T-cell (primary cell): ENCODE data around the gene DNAH11. TPM values are rescaled to one million over a fixed set of nuclear protein-coding genes. Genes with fewer than 3 reads are reported as not detected.
A peak's percentile ranks its signal among the peaks of the same experiment; 100 is the strongest.

Source experiments
- ATAC-seq, 4 experiments: fragments of 200-7000 bp in 3 of 4; fragments of 150-1000 bp in 1 of 4; cut with Tn5 transposase; replicated peaks in 1 of 4; 1 replicate in 3 of 4; 2 replicates in 1 of 4; pipeline ENCODE4 v1.10.0; 2021; ENCODE audit warnings: moderate library complexity in 3 of 4, mild to moderate bottlenecking in 2 of 4, moderate number of reproducible peaks in 1 of 4
- CTCF ChIA-PET, 2 donors: fragments of 300-600 bp; sonication (Branson Sonifier 250); formaldehyde crosslinking; loops; one replicate each; lab custom pipeline; 2022; ENCODE audit warnings: antibody characterized with exemption in 2 of 2; lab: Charles Lee
- POLR2A ChIA-PET, 2 donors: fragments of 300-600 bp; sonication (Branson Sonifier 250); formaldehyde crosslinking; loops; one replicate each; lab custom pipeline; 2022; ENCODE audit warnings: antibody characterized with exemption in 2 of 2; lab: Charles Lee
- DNase-seq, 35 experiments: peaks; one replicate each; pipeline versions ENCODE4 v3.0.0 to v3.0.0-alpha.2; 2013 to 2023
- H3K27ac ChIP-seq: one replicate; pipeline ENCODE4 v1.5.1; 2013; ENCODE audit warnings: low read length
- H3K27me3 ChIP-seq, 2 experiments: replicated peaks in 1 of 2; 1 replicate in 1 of 2; 2 replicates in 1 of 2; pipeline versions ENCODE4 v1.6.1 to v1.7.0; 2013; ENCODE audit warnings: low read length in 1 of 2, mixed read lengths in 1 of 2; ENCODE audit not compliant: control insufficient read depth in 2 of 2, insufficient read depth in 2 of 2; ENCODE audit errors: extremely low read depth in 1 of 2
- H3K36me3 ChIP-seq, 2 donors: 1 replicate in 1 of 2; 2 replicates in 1 of 2; pipeline versions ENCODE4 v1.6.1 to v1.7.0; 2013; ENCODE audit warnings: low read length in 1 of 2; ENCODE audit not compliant: control insufficient read depth in 2 of 2, insufficient read depth in 1 of 2; ENCODE audit errors: extremely low read depth in 1 of 2
- H3K4me1 ChIP-seq, 2 experiments: 1 replicate in 1 of 2; 2 replicates in 1 of 2; pipeline versions ENCODE4 v1.6.1 to v1.7.0; 2013; ENCODE audit warnings: low read length in 2 of 2, mixed read lengths in 1 of 2; ENCODE audit not compliant: insufficient read depth in 2 of 2, control insufficient read depth in 1 of 2; ENCODE audit errors: extremely low read depth in 1 of 2
- H3K4me3 ChIP-seq, 2 donors: 1 replicate in 1 of 2; 2 replicates in 1 of 2; pipeline versions ENCODE4 v1.5.1 to v1.7.0; 2013; ENCODE audit warnings: mild to moderate bottlenecking in 2 of 2, low read length in 1 of 2, moderate library complexity in 1 of 2; ENCODE audit not compliant: control insufficient read depth in 1 of 2; ENCODE audit errors: extremely low read depth in 1 of 2
- H3K9me3 ChIP-seq: 2 replicates; pipeline ENCODE4 v1.7.0; 2013
- H3K27ac Mint-ChIP-seq, 2 donors: one replicate each; pipeline ENCODE4 v1.8.0; 2020 to 2021; ENCODE audit warnings: mild to moderate bottlenecking in 2 of 2, mixed read lengths in 2 of 2
- H3K27me3 Mint-ChIP-seq, 2 donors: one replicate each; pipeline ENCODE4 v1.8.0; 2021 to 2022; ENCODE audit warnings: mixed read lengths in 2 of 2
- H3K36me3 Mint-ChIP-seq: one replicate; pipeline ENCODE4 v1.8.0; 2021; ENCODE audit warnings: mixed read lengths
- H3K4me1 Mint-ChIP-seq, 3 donors: one replicate each; pipeline ENCODE4 v1.8.0; 2020 to 2022; ENCODE audit warnings: mixed read lengths in 3 of 3, mild to moderate bottlenecking in 1 of 3
- H3K4me3 Mint-ChIP-seq, 3 donors: one replicate each; pipeline ENCODE4 v1.8.0; 2020 to 2022; ENCODE audit warnings: mild to moderate bottlenecking in 3 of 3, mixed read lengths in 3 of 3, moderate library complexity in 3 of 3
- H3K9me3 Mint-ChIP-seq, 3 donors: one replicate each; pipeline ENCODE4 v1.8.0; 2020 to 2022; ENCODE audit warnings: mixed read lengths in 3 of 3
- WGBS: methylation state at CpG from one replicate; pipeline ENCODE4 v1.1.5; 2013; ENCODE audit warnings: missing lambda C conversion rate; ENCODE audit not compliant: insufficient coverage; 5-methylcytosine and 5-hydroxymethylcytosine counted together
- total RNA-seq, 35 experiments: library from RNA in 6 of 35; stranded (reverse) in 6 of 35; fragments of 120-200 nt in 1 of 35; gene quantifications; one replicate each; pipeline versions ENCODE4 v1.2.1 to v1.2.4 and lab custom pipeline; 2013 to 2026

DNAH11 gene
- total RNA-seq, 5 donors from 2014 or later (not counting 1 experiment from before 2014, with no cell fraction given), result 0.06 to 0.83 (median 0.35) TPM

- WGBS, result no CpG with 5 or more reads among the region's 2 CpGs
- H3K27ac Mint-ChIP-seq, result peak overlapping the region; percentile 23 to 71
- no peaks in the 10 kb centered on the region for H3K9me3 Mint-ChIP-seq
- H3K36me3 Mint-ChIP-seq, result no peaks in the 10 kb centered on the region
- Histone ChIP-seq H3K9me3 (no peaks in the 10 kb centered on the region), H3K27me3 (peaks cover 0 to 3% of the 10 kb centered on the region in 2 experiments), H3K4me1 (peaks cover 18 to 27% of the 10 kb centered on the region in 2 experiments), H3K27ac (no peak overlapping the region), H3K4me3 (no peak overlapping the region), H3K36me3 (no peaks in the 10 kb centered on the region)
- DNase-seq, result no peak
- POLR2A ChIA-PET, result no interaction called here
- peaks cover 32 to 45% (median 38%) of the 10 kb centered on the region in 3 donors for H3K4me1 Mint-ChIP-seq
- no peaks in the 10 kb centered on the region for H3K27me3 Mint-ChIP-seq
- no peak overlapping the region for H3K4me3 Mint-ChIP-seq
- no peak for ATAC-seq
- CTCF ChIA-PET, result no interaction called here
These were observed 405.1 kb downstream of the DNAH11 start for GRCh38 chr7:21947946-21948345.

DNA sequence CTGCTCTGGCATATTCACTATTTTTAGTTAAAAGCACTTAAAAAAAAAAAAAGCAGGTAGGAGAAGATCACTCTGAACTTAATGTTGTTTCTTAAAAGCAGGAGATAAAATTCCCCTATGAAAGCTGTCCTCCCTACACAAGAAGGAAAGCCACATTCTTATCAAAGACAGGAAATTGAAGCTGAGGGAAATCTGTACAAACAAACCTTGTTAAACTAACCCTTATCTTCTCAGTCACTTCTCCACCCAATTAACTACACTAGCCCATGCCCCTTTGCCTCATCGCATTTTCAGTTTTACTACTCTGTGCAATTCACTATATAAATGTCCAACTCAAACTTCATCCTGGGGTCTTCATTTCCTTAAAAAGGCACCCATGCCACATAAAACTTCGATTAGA, 405.5 kb downstream of the DNAH11 start:
- Histone ChIP-seq H3K36me3 (no peaks in the 10 kb centered on the region), H3K4me1 (peaks cover 16 to 25% of the 10 kb centered on the region in 2 experiments), H3K9me3 (no peaks in the 10 kb centered on the region), H3K27ac (no peak overlapping the region), H3K27me3 (peaks cover 0 to 3% of the 10 kb centered on the region in 2 experiments), H3K4me3 (no peak overlapping the region)
- H3K4me1 Mint-ChIP-seq, result peaks cover 28 to 41% (median 33%) of the 10 kb centered on the region in 3 donors
- no peak overlapping the region for H3K4me3 Mint-ChIP-seq
- H3K27ac Mint-ChIP-seq, result peak overlapping the region; percentile 12 to 23
- H3K36me3 Mint-ChIP-seq, result no peaks in the 10 kb centered on the region
- 90% methylated on average over 1 of the region's 2 CpGs for WGBS
- H3K27me3 Mint-ChIP-seq, result no peaks in the 10 kb centered on the region
- DNase-seq (no peak), ATAC-seq (no peak)
- ChIA-PET POLR2A (no interaction called here), CTCF (no interaction called here)
- H3K9me3 Mint-ChIP-seq, result no peaks in the 10 kb centered on the region

DNA sequence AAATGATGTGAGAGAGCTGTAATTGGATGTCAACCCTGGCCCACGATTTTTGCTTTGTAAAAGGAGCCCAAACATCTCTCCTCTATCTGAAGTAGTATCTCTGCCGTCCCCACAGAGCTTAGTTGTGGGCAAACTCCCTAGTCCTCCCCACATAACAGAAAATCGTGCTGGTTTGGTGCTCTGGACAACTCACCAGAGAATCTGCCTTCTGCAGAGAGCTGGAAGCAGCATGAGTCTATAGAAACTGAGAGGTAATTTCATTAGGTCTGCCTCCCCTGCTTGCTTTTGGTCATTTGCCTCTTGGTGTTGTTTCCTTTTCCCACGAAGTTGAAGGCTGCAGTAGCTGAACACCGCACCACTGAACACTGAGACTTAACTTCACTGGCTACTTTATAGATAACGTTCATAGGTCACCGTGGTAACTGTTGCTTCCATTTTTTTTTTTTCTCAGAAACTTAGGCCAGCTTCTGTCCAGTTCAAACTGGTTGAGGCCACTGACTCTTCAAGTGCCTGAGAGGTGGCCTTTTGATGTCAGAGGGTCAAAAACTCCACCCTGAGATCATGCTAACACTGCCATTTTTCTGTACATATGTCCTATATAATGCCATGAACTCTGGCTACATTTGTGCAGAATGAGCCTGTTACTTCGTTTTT, 406.2 kb downstream of the DNAH11 start:
- Mint-ChIP-seq H3K4me1 (peaks cover 28 to 36% (median 31%) of the 10 kb centered on the region in 3 donors), H3K27me3 (no peaks in the 10 kb centered on the region), H3K36me3 (no peaks in the 10 kb centered on the region), H3K27ac (peak overlapping the region in 1 of 2 donors; percentile 19), H3K9me3 (no peaks in the 10 kb centered on the region), H3K4me3 (no peak overlapping the region)
- ChIA-PET CTCF (no interaction called here), POLR2A (no interaction called here)
- no peaks in the 10 kb centered on the region for H3K9me3 ChIP-seq
- no peak overlapping the region for H3K27ac ChIP-seq
- DNase-seq, result no peak
- H3K4me3 ChIP-seq, result no peak overlapping the region
- H3K27me3 ChIP-seq, result peaks cover 0 to 3% of the 10 kb centered on the region in 2 experiments
- peaks cover 15 to 22% of the 10 kb centered on the region in 2 experiments for H3K4me1 ChIP-seq
- no peaks in the 10 kb centered on the region for H3K36me3 ChIP-seq
- no peak for ATAC-seq
- 74% methylated on average over 5 of the region's 8 CpGs for WGBS

Other genes starting within 250 kb of the DNAH11 start
- 10 to 100 TPM; 29.8 to 48.2 (median 35.4) TPM for gene SP4, start 115.0 kb upstream of the DNAH11 start, total RNA-seq